ENCODE data around the gene CCDC194.
A peak's percentile ranks its signal among the peaks of the same experiment; 100 is the strongest.

Gene CCDC194

DNA sequence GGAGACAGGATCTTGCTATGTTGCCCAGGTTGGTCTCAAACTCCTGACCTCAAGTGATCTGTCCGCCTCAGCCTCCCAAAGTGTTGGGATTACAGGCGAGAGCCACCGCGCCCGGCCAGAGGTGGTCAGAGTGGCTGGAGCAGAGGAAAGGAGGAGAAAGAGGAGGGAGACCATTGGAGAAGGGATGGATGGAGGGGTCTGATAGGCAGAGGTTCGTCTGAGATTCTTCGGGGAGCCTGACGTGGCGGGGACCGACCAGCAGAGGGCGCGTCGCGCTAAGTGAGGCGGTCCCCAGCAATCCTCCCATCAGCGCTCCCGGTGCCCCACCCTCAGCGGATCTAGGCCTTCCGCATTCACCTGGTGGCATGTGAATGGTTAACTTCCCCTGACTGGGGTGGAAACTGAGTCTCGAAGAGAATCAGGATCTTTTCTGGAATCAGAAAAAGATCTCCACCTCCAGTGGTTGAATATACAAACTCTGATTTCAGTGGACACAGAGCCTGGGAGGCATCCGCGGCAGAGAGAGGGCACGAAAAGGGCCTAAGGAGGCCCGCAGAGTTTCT, 47.8 kb downstream of the CCDC194 start:
- Histone ChIP-seq H3K36me3 (ENCODE audit: control insufficient read depth in 2 of 2, insufficient read depth in 1 of 2, low read length in 2 of 2) (peaks cover 0 to 9% of the 10 kb centered on the region in 2 experiments; a peak in 2 of 3 replicates), H3K4me3 (ENCODE audit: low read depth, low read length) (no peak overlapping the region), H3K9me3 (ENCODE audit: control insufficient read depth, insufficient read depth, low read depth, low read length) (no peaks in the 10 kb centered on the region), H3K27ac (ENCODE audit: extremely low read depth, low read depth, low read length) (no peak overlapping the region), H3K4me1 (ENCODE audit: control insufficient read depth, insufficient read depth, low read length) (no peaks in the 10 kb centered on the region)
- CTCF ChIA-PET: interaction anchor here (0.7 to 2.2 kb wide), 12 partner anchors 10 to 631 kb away, joined by 3 to 17 read pairs (median 4); no protein-coding TSS in a partner anchor
- POLR2A ChIA-PET: interaction anchor here (0.6 to 1.3 kb wide), 3 partner anchors 18 to 313 kb away, joined by 4 to 6 read pairs (median 5); partner anchors contain the start of gene DDA1
- TF ChIP-seq, protein P1, sequence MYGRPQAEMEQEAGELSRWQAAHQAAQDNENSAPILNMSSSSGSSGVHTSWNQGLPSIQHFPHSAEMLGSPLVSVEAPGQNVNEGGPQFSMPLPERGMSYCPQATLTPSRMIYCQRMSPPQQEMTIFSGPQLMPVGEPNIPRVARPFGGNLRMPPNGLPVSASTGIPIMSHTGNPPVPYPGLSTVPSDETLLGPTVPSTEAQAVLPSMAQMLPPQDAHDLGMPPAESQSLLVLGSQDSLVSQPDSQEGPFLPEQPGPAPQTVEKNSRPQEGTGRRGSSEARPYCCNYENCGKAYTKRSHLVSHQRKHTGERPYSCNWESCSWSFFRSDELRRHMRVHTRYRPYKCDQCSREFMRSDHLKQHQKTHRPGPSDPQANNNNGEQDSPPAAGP (tag by site-specific recombination; IDR thresholded peaks at IDR 0.05): 0 out of 2 replicates have a peak, but pooled peaks have one; percentile 61
- TF ChIP-seq ZEB2 (tag by site-specific recombination; IDR thresholded peaks at IDR 0.05): peak; percentile 82
- TF ChIP-seq KLF1 (tag by site-specific recombination; IDR thresholded peaks at IDR 0.05): no peak
- TF ChIP-seq ZNF514 (tag by site-specific recombination; IDR thresholded peaks at IDR 0.05): no peak
- no peak for TF ChIP-seq EGR2 (tag by site-specific recombination; IDR thresholded peaks at IDR 0.05; ENCODE audit: low read depth)
- TF ChIP-seq HOXD13 (CRISPR knock-in tag; IDR thresholded peaks at IDR 0.05; ENCODE audit: borderline replicate concordance): no peak
- TF ChIP-seq, protein P2, sequence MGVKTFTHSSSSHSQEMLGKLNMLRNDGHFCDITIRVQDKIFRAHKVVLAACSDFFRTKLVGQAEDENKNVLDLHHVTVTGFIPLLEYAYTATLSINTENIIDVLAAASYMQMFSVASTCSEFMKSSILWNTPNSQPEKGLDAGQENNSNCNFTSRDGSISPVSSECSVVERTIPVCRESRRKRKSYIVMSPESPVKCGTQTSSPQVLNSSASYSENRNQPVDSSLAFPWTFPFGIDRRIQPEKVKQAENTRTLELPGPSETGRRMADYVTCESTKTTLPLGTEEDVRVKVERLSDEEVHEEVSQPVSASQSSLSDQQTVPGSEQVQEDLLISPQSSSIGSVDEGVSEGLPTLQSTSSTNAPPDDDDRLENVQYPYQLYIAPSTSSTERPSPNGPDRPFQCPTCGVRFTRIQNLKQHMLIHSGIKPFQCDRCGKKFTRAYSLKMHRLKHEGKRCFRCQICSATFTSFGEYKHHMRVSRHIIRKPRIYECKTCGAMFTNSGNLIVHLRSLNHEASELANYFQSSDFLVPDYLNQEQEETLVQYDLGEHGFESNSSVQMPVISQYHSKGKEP (tag by site-specific recombination; IDR thresholded peaks at IDR 0.05): no peak
- TF ChIP-seq ZSCAN23 (tag by site-specific recombination; IDR thresholded peaks at IDR 0.05): no peak
- no peak for TF ChIP-seq ZFP3 (tag by site-specific recombination; IDR thresholded peaks at IDR 0.05; ENCODE audit: low read depth)
- no peak for TF ChIP-seq ZNF747 (tag by site-specific recombination; IDR thresholded peaks at IDR 0.05)
- TF ChIP-seq ZNF324 (tag by site-specific recombination; IDR thresholded peaks at IDR 0.05): no peak
- TF ChIP-seq, protein P3, sequence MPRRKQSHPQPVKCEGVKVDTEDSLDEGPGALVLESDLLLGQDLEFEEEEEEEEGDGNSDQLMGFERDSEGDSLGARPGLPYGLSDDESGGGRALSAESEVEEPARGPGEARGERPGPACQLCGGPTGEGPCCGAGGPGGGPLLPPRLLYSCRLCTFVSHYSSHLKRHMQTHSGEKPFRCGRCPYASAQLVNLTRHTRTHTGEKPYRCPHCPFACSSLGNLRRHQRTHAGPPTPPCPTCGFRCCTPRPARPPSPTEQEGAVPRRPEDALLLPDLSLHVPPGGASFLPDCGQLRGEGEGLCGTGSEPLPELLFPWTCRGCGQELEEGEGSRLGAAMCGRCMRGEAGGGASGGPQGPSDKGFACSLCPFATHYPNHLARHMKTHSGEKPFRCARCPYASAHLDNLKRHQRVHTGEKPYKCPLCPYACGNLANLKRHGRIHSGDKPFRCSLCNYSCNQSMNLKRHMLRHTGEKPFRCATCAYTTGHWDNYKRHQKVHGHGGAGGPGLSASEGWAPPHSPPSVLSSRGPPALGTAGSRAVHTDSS (tag by site-specific recombination; IDR thresholded peaks at IDR 0.05): no peak
- TF ChIP-seq, protein P4, sequence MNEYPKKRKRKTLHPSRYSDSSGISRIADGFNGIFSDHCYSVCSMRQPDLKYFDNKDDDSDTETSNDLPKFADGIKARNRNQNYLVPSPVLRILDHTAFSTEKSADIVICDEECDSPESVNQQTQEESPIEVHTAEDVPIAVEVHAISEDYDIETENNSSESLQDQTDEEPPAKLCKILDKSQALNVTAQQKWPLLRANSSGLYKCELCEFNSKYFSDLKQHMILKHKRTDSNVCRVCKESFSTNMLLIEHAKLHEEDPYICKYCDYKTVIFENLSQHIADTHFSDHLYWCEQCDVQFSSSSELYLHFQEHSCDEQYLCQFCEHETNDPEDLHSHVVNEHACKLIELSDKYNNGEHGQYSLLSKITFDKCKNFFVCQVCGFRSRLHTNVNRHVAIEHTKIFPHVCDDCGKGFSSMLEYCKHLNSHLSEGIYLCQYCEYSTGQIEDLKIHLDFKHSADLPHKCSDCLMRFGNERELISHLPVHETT (tag by site-specific recombination; IDR thresholded peaks at IDR 0.05): 0 out of 2 replicates have a peak, but pooled peaks have one; percentile 19
- no peak for TF ChIP-seq ZNF785 (tag by site-specific recombination; IDR thresholded peaks at IDR 0.05)
- no peak for TF ChIP-seq ZNF521 (tag by site-specific recombination; IDR thresholded peaks at IDR 0.05)
- no peak for TF ChIP-seq ZNF248 (tag by site-specific recombination; IDR thresholded peaks at IDR 0.05)
- TF ChIP-seq, protein P5, sequence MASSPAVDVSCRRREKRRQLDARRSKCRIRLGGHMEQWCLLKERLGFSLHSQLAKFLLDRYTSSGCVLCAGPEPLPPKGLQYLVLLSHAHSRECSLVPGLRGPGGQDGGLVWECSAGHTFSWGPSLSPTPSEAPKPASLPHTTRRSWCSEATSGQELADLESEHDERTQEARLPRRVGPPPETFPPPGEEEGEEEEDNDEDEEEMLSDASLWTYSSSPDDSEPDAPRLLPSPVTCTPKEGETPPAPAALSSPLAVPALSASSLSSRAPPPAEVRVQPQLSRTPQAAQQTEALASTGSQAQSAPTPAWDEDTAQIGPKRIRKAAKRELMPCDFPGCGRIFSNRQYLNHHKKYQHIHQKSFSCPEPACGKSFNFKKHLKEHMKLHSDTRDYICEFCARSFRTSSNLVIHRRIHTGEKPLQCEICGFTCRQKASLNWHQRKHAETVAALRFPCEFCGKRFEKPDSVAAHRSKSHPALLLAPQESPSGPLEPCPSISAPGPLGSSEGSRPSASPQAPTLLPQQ (tag by site-specific recombination; IDR thresholded peaks at IDR 0.05): 0 out of 2 replicates have a peak, but pooled peaks have one; percentile 24
- TF ChIP-seq ZNF548 (tag by site-specific recombination; IDR thresholded peaks at IDR 0.05): no peak
- no peak for TF ChIP-seq ZNF596 (tag by site-specific recombination; IDR thresholded peaks at IDR 0.05)
- TF ChIP-seq, protein P6, sequence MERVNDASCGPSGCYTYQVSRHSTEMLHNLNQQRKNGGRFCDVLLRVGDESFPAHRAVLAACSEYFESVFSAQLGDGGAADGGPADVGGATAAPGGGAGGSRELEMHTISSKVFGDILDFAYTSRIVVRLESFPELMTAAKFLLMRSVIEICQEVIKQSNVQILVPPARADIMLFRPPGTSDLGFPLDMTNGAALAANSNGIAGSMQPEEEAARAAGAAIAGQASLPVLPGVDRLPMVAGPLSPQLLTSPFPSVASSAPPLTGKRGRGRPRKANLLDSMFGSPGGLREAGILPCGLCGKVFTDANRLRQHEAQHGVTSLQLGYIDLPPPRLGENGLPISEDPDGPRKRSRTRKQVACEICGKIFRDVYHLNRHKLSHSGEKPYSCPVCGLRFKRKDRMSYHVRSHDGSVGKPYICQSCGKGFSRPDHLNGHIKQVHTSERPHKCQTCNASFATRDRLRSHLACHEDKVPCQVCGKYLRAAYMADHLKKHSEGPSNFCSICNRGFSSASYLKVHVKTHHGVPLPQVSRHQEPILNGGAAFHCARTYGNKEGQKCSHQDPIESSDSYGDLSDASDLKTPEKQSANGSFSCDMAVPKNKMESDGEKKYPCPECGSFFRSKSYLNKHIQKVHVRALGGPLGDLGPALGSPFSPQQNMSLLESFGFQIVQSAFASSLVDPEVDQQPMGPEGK (tag by site-specific recombination; IDR thresholded peaks at IDR 0.05): peak; percentile 49
- TF ChIP-seq, protein P7, sequence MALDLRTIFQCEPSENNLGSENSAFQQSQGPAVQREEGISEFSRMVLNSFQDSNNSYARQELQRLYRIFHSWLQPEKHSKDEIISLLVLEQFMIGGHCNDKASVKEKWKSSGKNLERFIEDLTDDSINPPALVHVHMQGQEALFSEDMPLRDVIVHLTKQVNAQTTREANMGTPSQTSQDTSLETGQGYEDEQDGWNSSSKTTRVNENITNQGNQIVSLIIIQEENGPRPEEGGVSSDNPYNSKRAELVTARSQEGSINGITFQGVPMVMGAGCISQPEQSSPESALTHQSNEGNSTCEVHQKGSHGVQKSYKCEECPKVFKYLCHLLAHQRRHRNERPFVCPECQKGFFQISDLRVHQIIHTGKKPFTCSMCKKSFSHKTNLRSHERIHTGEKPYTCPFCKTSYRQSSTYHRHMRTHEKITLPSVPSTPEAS (tag by site-specific recombination; IDR thresholded peaks at IDR 0.05): no peak
- TF ChIP-seq ZNF155 (tag by site-specific recombination; IDR thresholded peaks at IDR 0.05): no peak
- TF ChIP-seq, protein P8, sequence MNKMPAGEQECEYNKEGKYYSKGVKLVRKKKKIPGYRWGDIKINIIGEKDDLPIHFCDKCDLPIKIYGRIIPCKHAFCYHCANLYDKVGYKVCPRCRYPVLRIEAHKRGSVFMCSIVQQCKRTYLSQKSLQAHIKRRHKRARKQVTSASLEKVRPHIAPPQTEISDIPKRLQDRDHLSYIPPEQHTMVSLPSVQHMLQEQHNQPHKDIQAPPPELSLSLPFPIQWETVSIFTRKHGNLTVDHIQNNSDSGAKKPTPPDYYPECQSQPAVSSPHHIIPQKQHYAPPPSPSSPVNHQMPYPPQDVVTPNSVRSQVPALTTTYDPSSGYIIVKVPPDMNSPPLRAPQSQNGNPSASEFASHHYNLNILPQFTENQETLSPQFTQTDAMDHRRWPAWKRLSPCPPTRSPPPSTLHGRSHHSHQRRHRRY (tag by site-specific recombination; IDR thresholded peaks at IDR 0.05): no peak
- no peak for TF ChIP-seq ZNF423 (tag by site-specific recombination; IDR thresholded peaks at IDR 0.05)
- no peak for TF ChIP-seq SP2 (tag by site-specific recombination; IDR thresholded peaks at IDR 0.05)
- TF ChIP-seq SP7 (tag by site-specific recombination; IDR thresholded peaks at IDR 0.05): no peak
